GM10248 (cell line): ENCODE data around the gene STXBP4.

Experiments used
- CTCF ChIA-PET: fragments of 300-600 bp; sonication (Branson Sonifier 250); formaldehyde crosslinking; extraction: SDS; loops from one replicate; lab custom pipeline; 2021; ENCODE audit warnings: antibody characterized with exemption; lab: Yijun Ruan, JAX
- POLR2A ChIA-PET: fragments of 350-650 bp; sonication (Branson Sonifier 250); formaldehyde crosslinking; extraction: SDS; loops from one replicate; lab custom pipeline; 2020; ENCODE audit warnings: antibody characterized with exemption; lab: Yijun Ruan, JAX
- DNase-seq: peaks from one replicate; pipeline ENCODE4 v3.0.0; 2012; ENCODE audit errors: extremely low spot score
- CTCF ChIP-seq: IDR thresholded peaks from 2 replicates; pipeline ENCODE4 v1.5.1; 2012; ENCODE audit warnings: mild to moderate bottlenecking, low read depth; ENCODE audit errors: extremely low read depth, missing control alignments, control extremely low read depth

Gene STXBP4

GRCh38 chr17:55200904-55201303, 232.3 kb downstream of the STXBP4 start:
- no peak for DNase-seq
- ChIA-PET POLR2A (no interaction called here), CTCF (no interaction called here)
- TF ChIP-seq CTCF = no peak

- TF ChIP-seq CTCF = no peak
- POLR2A ChIA-PET = no interaction called here
- no peak for DNase-seq
- CTCF ChIA-PET = no interaction called here
Measured at GRCh38 chr17:55201308-55201932, 232.9 kb downstream of the STXBP4 start.

- DNase-seq = no peak
- CTCF ChIA-PET = interaction anchor here (1.1 kb wide), 1 partner anchor 25 kb away, joined by 3 read pairs; no protein-coding TSS in a partner anchor
- no peak for TF ChIP-seq CTCF
- POLR2A ChIA-PET = no interaction called here
Measured at GRCh38 chr17:55202896-55203295, 234.3 kb downstream of the STXBP4 start.

GRCh38 chr17:55208078-55208812, 239.7 kb downstream of the STXBP4 start:
- ChIA-PET POLR2A (no interaction called here), CTCF (interaction anchor here (1.2 to 1.4 kb wide), 2 partner anchors 14 to 15 kb away, joined by 3 to 4 read pairs; no protein-coding TSS in a partner anchor)
- no peak for TF ChIP-seq CTCF
- no peak for DNase-seq

- no peak for DNase-seq
- TF ChIP-seq CTCF = no peak
- ChIA-PET POLR2A (no interaction called here), CTCF (interaction anchor here (1.1 kb wide), 1 partner anchor 19 kb away, joined by 3 read pairs; no protein-coding TSS in a partner anchor)
Measured at GRCh38 chr17:55210292-55210691, 241.7 kb downstream of the STXBP4 start.

- no peak for DNase-seq
- CTCF ChIA-PET = interaction anchor here (1.4 to 1.9 kb wide), 3 partner anchors 9 to 26 kb away, joined by 3 to 4 read pairs (median 4); no protein-coding TSS in a partner anchor
- POLR2A ChIA-PET = no interaction called here
- TF ChIP-seq CTCF = no peak
Measured at GRCh38 chr17:55212880-55213279, 244.3 kb downstream of the STXBP4 start.
